HG02798 (cell line): ENCODE results near the gene SLF2.

Experiments
- ATAC-seq: cut with Tn5 transposase; IDR thresholded peaks from one replicate; pipeline ENCODE4 v1.9.1; 2021; ENCODE audit warnings: mild to moderate bottlenecking; ENCODE audit not compliant: unreplicated experiment, poor library complexity

Gene SLF2, protein sequence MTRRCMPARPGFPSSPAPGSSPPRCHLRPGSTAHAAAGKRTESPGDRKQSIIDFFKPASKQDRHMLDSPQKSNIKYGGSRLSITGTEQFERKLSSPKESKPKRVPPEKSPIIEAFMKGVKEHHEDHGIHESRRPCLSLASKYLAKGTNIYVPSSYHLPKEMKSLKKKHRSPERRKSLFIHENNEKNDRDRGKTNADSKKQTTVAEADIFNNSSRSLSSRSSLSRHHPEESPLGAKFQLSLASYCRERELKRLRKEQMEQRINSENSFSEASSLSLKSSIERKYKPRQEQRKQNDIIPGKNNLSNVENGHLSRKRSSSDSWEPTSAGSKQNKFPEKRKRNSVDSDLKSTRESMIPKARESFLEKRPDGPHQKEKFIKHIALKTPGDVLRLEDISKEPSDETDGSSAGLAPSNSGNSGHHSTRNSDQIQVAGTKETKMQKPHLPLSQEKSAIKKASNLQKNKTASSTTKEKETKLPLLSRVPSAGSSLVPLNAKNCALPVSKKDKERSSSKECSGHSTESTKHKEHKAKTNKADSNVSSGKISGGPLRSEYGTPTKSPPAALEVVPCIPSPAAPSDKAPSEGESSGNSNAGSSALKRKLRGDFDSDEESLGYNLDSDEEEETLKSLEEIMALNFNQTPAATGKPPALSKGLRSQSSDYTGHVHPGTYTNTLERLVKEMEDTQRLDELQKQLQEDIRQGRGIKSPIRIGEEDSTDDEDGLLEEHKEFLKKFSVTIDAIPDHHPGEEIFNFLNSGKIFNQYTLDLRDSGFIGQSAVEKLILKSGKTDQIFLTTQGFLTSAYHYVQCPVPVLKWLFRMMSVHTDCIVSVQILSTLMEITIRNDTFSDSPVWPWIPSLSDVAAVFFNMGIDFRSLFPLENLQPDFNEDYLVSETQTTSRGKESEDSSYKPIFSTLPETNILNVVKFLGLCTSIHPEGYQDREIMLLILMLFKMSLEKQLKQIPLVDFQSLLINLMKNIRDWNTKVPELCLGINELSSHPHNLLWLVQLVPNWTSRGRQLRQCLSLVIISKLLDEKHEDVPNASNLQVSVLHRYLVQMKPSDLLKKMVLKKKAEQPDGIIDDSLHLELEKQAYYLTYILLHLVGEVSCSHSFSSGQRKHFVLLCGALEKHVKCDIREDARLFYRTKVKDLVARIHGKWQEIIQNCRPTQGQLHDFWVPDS

GRCh38 chr10:100912605-100913469 lies at the start of gene SLF2:
TSS of gene SLF2 (plus strand) at chr10:100912963. CDS start at chr10:100913111, 148 bp downstream.
- ATAC-seq = peak; percentile 96

GRCh38 chr10:100863433-100863832 lies 49.3 kb upstream of the SLF2 start:
- no peak for ATAC-seq

GRCh38 chr10:100864036-100864885 lies 48.5 kb upstream of the SLF2 start:
- ATAC-seq = no peak

DNA sequence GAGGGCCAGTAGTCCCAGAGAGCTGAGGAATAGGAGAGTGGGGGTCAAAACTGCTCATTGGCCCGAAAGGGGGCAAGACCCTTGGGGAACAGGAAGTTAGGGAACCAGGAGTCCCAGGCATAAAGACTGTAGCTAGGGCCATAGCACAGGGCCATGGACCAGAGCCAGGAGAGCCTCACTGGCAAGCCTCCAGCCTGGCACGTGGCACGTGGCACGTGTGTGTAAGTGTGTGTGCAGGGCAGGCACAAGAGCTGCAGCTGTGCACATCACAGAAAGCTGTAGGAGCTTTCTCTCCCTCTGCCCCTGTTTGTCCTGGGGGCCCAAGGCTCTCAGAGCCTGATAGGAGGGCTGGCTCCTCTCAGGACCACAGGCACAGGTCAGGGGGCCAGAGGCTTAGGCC lies 47.8 kb upstream of the SLF2 start:
- no peak for ATAC-seq

- no peak for ATAC-seq
Measured at GRCh38 chr10:100866010-100866409, 46.8 kb upstream of the SLF2 start.

GRCh38 chr10:100866575-100867098 lies 46.1 kb upstream of the SLF2 start:
- no peak for ATAC-seq

GRCh38 chr10:100867261-100867963 lies 45.4 kb upstream of the SLF2 start:
- ATAC-seq = no peak

GRCh38 chr10:100868382-100868781 lies 44.4 kb upstream of the SLF2 start:
- ATAC-seq = no peak

GRCh38 chr10:100869399-100869798 lies 43.4 kb upstream of the SLF2 start:
- ATAC-seq = no peak

- no peak for ATAC-seq
Measured at GRCh38 chr10:100872034-100872791, 40.5 kb upstream of the SLF2 start.

GRCh38 chr10:100873146-100873826 lies 39.5 kb upstream of the SLF2 start:
- no peak for ATAC-seq

- ATAC-seq = no peak
Measured at GRCh38 chr10:100873827-100874326, 38.9 kb upstream of the SLF2 start.

DNA sequence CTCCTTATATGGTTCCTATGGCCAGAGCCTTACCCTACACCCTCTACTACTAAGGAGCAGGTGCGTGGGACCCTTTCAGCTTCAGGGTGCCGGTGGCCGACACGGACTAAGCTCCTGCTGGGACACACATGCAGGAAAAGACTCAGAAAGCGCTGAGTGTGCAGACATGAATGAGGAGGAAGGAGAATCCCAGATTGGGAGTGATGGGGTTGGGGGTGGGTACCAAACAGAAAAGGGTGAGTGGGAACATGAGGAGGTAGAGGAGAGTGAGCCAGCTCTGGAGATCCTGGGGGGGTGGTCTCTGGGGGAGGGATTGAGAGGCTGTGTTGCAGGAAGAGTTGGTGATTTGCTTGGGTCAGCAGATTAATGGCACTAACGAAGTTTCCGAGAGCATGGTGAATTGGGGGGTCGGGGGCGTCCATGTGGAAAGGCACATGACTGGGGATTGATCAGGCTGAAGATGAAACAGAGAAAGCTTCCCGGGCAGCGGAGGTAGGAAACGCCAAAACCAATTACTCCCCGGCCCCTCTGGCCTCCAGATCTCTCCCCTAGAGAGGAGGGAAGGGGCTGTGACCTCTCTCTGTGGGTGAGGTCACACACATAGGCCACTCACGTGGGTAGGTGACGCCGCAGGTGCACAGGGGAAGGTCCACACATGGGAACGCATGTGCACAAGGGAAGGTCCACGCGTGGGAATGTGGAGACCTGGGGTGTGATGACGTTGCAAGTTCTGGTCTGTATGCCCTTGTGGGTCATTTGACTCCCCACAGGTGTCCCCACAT lies 37.9 kb upstream of the SLF2 start:
- ATAC-seq = no peak

- no peak for ATAC-seq
Measured at GRCh38 chr10:100875484-100876166, 37.1 kb upstream of the SLF2 start.
